ENCODE measurements around the gene PPHLN1. TPM values are rescaled to one million over a fixed set of nuclear protein-coding genes. Genes with fewer than 3 reads are reported as not detected.

PPHLN1 gene
- total RNA-seq, 2 donors from 2014 or later = 52.1 to 54.7 TPM

GRCh38 chr12:42473561-42473960 is 147.6 kb downstream of the PPHLN1 start:
- 75% methylated on average over 1 of the region's 1 CpG for WGBS
- no peak for DNase-seq (ENCODE audit: low spot score)
- H3K36me3 ChIP-seq = no peaks in the 10 kb centered on the region
- no peaks in the 10 kb centered on the region for H3K9me3 ChIP-seq
- no peaks in the 10 kb centered on the region for H3K4me1 ChIP-seq (replicated peaks)
- H3K27me3 ChIP-seq (replicated peaks; ENCODE audit: insufficient read depth) = no peaks in the 10 kb centered on the region
- intact Hi-C loops (cut with DNase I) = no loop called here
- no peak for TF ChIP-seq POLR2A (IDR thresholded peaks at IDR 0.05)
- TF ChIP-seq CTCF (IDR thresholded peaks at IDR 0.05) = no peak
- TF ChIP-seq POLR2AphosphoS5 (IDR thresholded peaks at IDR 0.05) = no peak
- H3K4me3 ChIP-seq = no peak overlapping the region
- no peak overlapping the region for H3K27ac ChIP-seq

- Histone ChIP-seq H3K36me3 (no peaks in the 10 kb centered on the region), H3K4me3 (no peak overlapping the region), H3K9me3 (no peaks in the 10 kb centered on the region), H3K27me3 (replicated peaks; ENCODE audit: insufficient read depth) (no peaks in the 10 kb centered on the region), H3K27ac (no peak overlapping the region), H3K4me1 (replicated peaks) (no peaks in the 10 kb centered on the region)
- WGBS = 72% methylated on average over 2 of the region's 2 CpGs
- DNase-seq (ENCODE audit: low spot score) = no peak
- TF ChIP-seq POLR2A (IDR thresholded peaks at IDR 0.05) (no peak), CTCF (IDR thresholded peaks at IDR 0.05) (no peak)
- intact Hi-C loops (cut with DNase I) = no loop called here
These were observed 148.4 kb downstream of the PPHLN1 start for GRCh38 chr12:42474391-42474790.

- no peaks in the 10 kb centered on the region for H3K4me1 ChIP-seq (replicated peaks)
- no peaks in the 10 kb centered on the region for H3K36me3 ChIP-seq
- 63% methylated on average over 3 of the region's 3 CpGs for WGBS
- H3K27me3 ChIP-seq (replicated peaks; ENCODE audit: insufficient read depth) = no peaks in the 10 kb centered on the region
- no peak overlapping the region for H3K27ac ChIP-seq
- H3K4me3 ChIP-seq = no peak overlapping the region
- no peak for DNase-seq (ENCODE audit: low spot score)
- H3K9me3 ChIP-seq = no peaks in the 10 kb centered on the region
- no peak for TF ChIP-seq CTCF (IDR thresholded peaks at IDR 0.05)
- no peak for TF ChIP-seq POLR2AphosphoS5 (IDR thresholded peaks at IDR 0.05)
- TF ChIP-seq POLR2A (IDR thresholded peaks at IDR 0.05) = no peak
- intact Hi-C loops (cut with DNase I) = no loop called here
These were observed 149.1 kb downstream of the PPHLN1 start for GRCh38 chr12:42475106-42475505.

DNA sequence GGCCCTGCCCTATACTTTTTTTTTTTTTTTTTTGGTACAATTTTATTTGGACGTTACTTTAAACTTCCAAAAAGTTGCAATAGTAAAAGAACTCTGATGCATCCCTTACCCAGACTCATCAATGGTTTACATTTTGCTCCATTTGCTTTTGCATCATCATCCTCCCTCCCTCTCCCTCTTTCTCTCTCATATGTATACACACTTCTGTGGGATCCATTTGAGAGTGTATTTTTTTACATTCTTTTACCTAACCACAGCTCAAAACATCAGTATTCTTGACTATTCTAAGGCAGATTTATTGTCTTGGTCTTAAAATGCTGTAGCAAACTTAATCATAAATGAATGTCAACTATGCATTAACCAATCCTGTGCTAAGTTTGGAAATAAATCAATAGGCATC is 152.0 kb downstream of the PPHLN1 start:
- 67% methylated on average over 1 of the region's 1 CpG for WGBS
- H3K27me3 ChIP-seq (replicated peaks; ENCODE audit: insufficient read depth) = no peaks in the 10 kb centered on the region
- TF ChIP-seq CTCF (IDR thresholded peaks at IDR 0.05) (no peak), POLR2AphosphoS5 (IDR thresholded peaks at IDR 0.05) (no peak), POLR2A (IDR thresholded peaks at IDR 0.05) (no peak)
- H3K9me3 ChIP-seq = no peaks in the 10 kb centered on the region
- intact Hi-C loops (cut with DNase I) = no loop called here
- no peaks in the 10 kb centered on the region for H3K36me3 ChIP-seq
- H3K4me1 ChIP-seq (replicated peaks) = no peaks in the 10 kb centered on the region
- no peak overlapping the region for H3K27ac ChIP-seq
- DNase-seq (ENCODE audit: low spot score) = no peak
- H3K4me3 ChIP-seq = no peak overlapping the region

DNA sequence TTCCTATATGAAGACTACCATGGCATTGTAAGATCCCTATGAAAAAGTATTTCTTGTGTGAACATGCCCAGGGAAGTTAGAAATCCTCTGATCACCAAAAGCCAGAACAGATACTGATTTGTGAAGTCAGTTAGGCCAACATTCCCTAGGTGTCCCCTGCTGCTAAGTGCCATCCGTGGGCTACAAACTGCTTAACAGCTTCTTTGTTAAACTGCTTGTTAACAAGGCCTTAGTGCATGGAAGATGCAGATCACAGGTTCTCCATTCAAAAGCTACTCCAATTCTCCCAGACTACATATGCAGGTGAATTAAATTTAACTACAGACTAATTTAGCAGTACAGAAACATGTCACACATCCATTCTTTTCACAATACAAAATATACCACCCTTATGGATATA is 155.4 kb downstream of the PPHLN1 start:
- no peak for DNase-seq (ENCODE audit: low spot score)
- no peak overlapping the region for H3K27ac ChIP-seq
- intact Hi-C loops (cut with DNase I) = loop anchor here (5.0 to 10.0 kb wide), 3 partner anchors 106 to 801 kb away; partner anchors contain the start of genes PRICKLE1 and YAF2

More for the DNA sequence above, 155.4 kb downstream of the PPHLN1 start:
- Histone ChIP-seq H3K36me3 (no peaks in the 10 kb centered on the region), H3K4me3 (no peak overlapping the region), H3K27me3 (replicated peaks; ENCODE audit: insufficient read depth) (no peaks in the 10 kb centered on the region), H3K4me1 (replicated peaks) (no peaks in the 10 kb centered on the region), H3K9me3 (no peaks in the 10 kb centered on the region)
- TF ChIP-seq CTCF (IDR thresholded peaks at IDR 0.05) = no peak
- no peak for TF ChIP-seq POLR2A (IDR thresholded peaks at IDR 0.05)
- no peak for TF ChIP-seq POLR2AphosphoS5 (IDR thresholded peaks at IDR 0.05)
- WGBS = 60% methylated on average over 1 of the region's 1 CpG
